Body of pancreas (tissue), 4 donors: ENCODE results near the gene GMEB2.

Experiments used
- POLR2A ChIP-seq, 3 donors: fragments of 450-650 bp; IDR thresholded peaks; one replicate each; pipeline ENCODE4 v1.6.1; 2016; ENCODE audit warnings: antibody characterized with exemption in 3 of 3, mild to moderate bottlenecking in 2 of 3
- TF ChIP-seq, protein P1 (sequence below), 7 experiments: fragments of 450-650 bp in 4 of 7; fragments of 200-600 bp in 3 of 7; sonication (generic) in 3 of 7; IDR thresholded peaks; one replicate each; pipeline ENCODE4 v1.5.1; 2016 to 2019; ENCODE audit warnings: antibody characterized with exemption in 7 of 7

GRCh38 chr20:63546256-63546955, 80.5 kb downstream of the GMEB2 start:
- TF ChIP-seq, protein P1, sequence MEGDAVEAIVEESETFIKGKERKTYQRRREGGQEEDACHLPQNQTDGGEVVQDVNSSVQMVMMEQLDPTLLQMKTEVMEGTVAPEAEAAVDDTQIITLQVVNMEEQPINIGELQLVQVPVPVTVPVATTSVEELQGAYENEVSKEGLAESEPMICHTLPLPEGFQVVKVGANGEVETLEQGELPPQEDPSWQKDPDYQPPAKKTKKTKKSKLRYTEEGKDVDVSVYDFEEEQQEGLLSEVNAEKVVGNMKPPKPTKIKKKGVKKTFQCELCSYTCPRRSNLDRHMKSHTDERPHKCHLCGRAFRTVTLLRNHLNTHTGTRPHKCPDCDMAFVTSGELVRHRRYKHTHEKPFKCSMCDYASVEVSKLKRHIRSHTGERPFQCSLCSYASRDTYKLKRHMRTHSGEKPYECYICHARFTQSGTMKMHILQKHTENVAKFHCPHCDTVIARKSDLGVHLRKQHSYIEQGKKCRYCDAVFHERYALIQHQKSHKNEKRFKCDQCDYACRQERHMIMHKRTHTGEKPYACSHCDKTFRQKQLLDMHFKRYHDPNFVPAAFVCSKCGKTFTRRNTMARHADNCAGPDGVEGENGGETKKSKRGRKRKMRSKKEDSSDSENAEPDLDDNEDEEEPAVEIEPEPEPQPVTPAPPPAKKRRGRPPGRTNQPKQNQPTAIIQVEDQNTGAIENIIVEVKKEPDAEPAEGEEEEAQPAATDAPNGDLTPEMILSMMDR (IDR thresholded peaks at IDR 0.05): no peak
- no peak for TF ChIP-seq POLR2A (IDR thresholded peaks at IDR 0.05)
